Mammary epithelial cell (primary cell): Measurements from ENCODE around the gene FAM114A1.

Source experiments
- EZH2 ChIP-seq: IDR thresholded peaks from 2 replicates; pipeline ENCODE4 v1.6.1; 2012; ENCODE audit warnings: low read length, inconsistent platforms, borderline replicate concordance
- TF ChIP-seq, protein P1 (sequence below), 2 donors: IDR thresholded peaks in 1 of 2; conservative IDR thresholded peaks in 1 of 2; 2 replicates each; pipeline ENCODE4 v1.5.1; 2011 to 2012; ENCODE audit warnings: inconsistent platforms in 2 of 2, low read length in 2 of 2, mild to moderate bottlenecking in 2 of 2, control low read depth in 1 of 2, low read depth in 1 of 2; ENCODE audit not compliant: insufficient read depth in 1 of 2; ENCODE audit errors: extremely low read depth in 1 of 2

GRCh38 chr4:38994135-38994534 is 126.5 kb downstream of the FAM114A1 start:
- no peak for TF ChIP-seq EZH2
- TF ChIP-seq, protein P1, sequence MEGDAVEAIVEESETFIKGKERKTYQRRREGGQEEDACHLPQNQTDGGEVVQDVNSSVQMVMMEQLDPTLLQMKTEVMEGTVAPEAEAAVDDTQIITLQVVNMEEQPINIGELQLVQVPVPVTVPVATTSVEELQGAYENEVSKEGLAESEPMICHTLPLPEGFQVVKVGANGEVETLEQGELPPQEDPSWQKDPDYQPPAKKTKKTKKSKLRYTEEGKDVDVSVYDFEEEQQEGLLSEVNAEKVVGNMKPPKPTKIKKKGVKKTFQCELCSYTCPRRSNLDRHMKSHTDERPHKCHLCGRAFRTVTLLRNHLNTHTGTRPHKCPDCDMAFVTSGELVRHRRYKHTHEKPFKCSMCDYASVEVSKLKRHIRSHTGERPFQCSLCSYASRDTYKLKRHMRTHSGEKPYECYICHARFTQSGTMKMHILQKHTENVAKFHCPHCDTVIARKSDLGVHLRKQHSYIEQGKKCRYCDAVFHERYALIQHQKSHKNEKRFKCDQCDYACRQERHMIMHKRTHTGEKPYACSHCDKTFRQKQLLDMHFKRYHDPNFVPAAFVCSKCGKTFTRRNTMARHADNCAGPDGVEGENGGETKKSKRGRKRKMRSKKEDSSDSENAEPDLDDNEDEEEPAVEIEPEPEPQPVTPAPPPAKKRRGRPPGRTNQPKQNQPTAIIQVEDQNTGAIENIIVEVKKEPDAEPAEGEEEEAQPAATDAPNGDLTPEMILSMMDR (conservative IDR thresholded peaks at IDR 0.05 in 1 of 2, IDR thresholded peaks at IDR 0.05 in 1 of 2; ENCODE audit: extremely low read depth in 1 of 2, insufficient read depth in 1 of 2, low read depth in 1 of 2, low read length in 2 of 2), result no peak
